Tibial artery (tissue), 4 donors: ENCODE results near the gene DNAH11.

Experiments used
- DNase-seq, 2 donors: peaks; one replicate each; pipeline ENCODE4 v3.0.0-alpha.2; 2019
- H3K27ac ChIP-seq, 2 donors: fragments of 200-600 bp; sonication (generic) in 1 of 2; 1 replicate in 1 of 2; 2 replicates in 1 of 2; pipeline ENCODE4 v1.5.1; 2018 to 2019; ENCODE audit warnings: mild to moderate bottlenecking in 1 of 2
- H3K27me3 ChIP-seq, 2 donors: fragments of 200-600 bp; sonication (generic) in 1 of 2; one replicate each; pipeline versions ENCODE4 v1.5.1 to v1.6.0; 2016 to 2019
- H3K36me3 ChIP-seq, 3 donors: fragments of 200-600 bp; sonication (generic) in 2 of 3; one replicate each; pipeline ENCODE4 v1.5.1; 2016 to 2019; ENCODE audit warnings: mild to moderate bottlenecking in 2 of 3
- H3K4me1 ChIP-seq, 4 donors: fragments of 200-600 bp; sonication (generic) in 2 of 4; 1 replicate in 3 of 4; 2 replicates in 1 of 4; pipeline ENCODE4 v1.5.1; 2016 to 2019
- H3K4me3 ChIP-seq, 2 donors: fragments of 200-600 bp; sonication (generic) in 1 of 2; 1 replicate in 1 of 2; 2 replicates in 1 of 2; pipeline ENCODE4 v1.5.1; 2018 to 2019; ENCODE audit warnings: mild to moderate bottlenecking in 2 of 2
- H3K9me3 ChIP-seq, 3 donors: fragments of 200-600 bp; sonication (generic) in 1 of 3; one replicate each; pipeline ENCODE4 v1.5.1; 2016 to 2019
- CTCF ChIP-seq, 2 experiments: fragments of 200-600 bp in 1 of 2; fragments of 450-650 bp in 1 of 2; IDR thresholded peaks; one replicate each; pipeline ENCODE4 v1.5.1; 2017 to 2019; ENCODE audit warnings: antibody characterized with exemption in 2 of 2, mild to moderate bottlenecking in 1 of 2, moderate library complexity in 1 of 2
- intact Hi-C: fragments of 100-400 bp; cut with DNase I; formaldehyde crosslinking; loops from one replicate; pipeline ENCODE4 v1.15.0; 2023; ENCODE audit warnings: low total_unique reads

The DNAH11 gene

GRCh38 chr7:21706131-21706530 lies 163.3 kb downstream of the DNAH11 start:
- H3K36me3 ChIP-seq = no peaks in the 10 kb centered on the region
- intact Hi-C loops = no loop called here
- no peaks in the 10 kb centered on the region for H3K4me1 ChIP-seq
- no peak overlapping the region for H3K27ac ChIP-seq
- no peak for TF ChIP-seq CTCF (IDR thresholded peaks at IDR 0.05)
- DNase-seq = no peak
- H3K27me3 ChIP-seq = no peaks in the 10 kb centered on the region
- H3K9me3 ChIP-seq = no peaks in the 10 kb centered on the region
- H3K4me3 ChIP-seq = no peak overlapping the region

GRCh38 chr7:21707566-21707965 lies 164.7 kb downstream of the DNAH11 start:
- Histone ChIP-seq H3K9me3 (no peaks in the 10 kb centered on the region), H3K4me1 (no peaks in the 10 kb centered on the region), H3K27ac (no peak overlapping the region), H3K36me3 (no peaks in the 10 kb centered on the region), H3K4me3 (no peak overlapping the region), H3K27me3 (no peaks in the 10 kb centered on the region)
- TF ChIP-seq CTCF (IDR thresholded peaks at IDR 0.05) = no peak
- intact Hi-C loops = no loop called here
- no peak for DNase-seq

GRCh38 chr7:21708096-21708495 lies 165.3 kb downstream of the DNAH11 start:
- TF ChIP-seq CTCF (IDR thresholded peaks at IDR 0.05) = no peak

GRCh38 chr7:21717323-21717722 lies 174.5 kb downstream of the DNAH11 start:
- H3K4me1 ChIP-seq = no peaks in the 10 kb centered on the region
- no peaks in the 10 kb centered on the region for H3K27me3 ChIP-seq
- H3K9me3 ChIP-seq = no peaks in the 10 kb centered on the region
- no peaks in the 10 kb centered on the region for H3K36me3 ChIP-seq
- H3K27ac ChIP-seq = no peak overlapping the region
- intact Hi-C loops = no loop called here
- no peak for DNase-seq
- no peak overlapping the region for H3K4me3 ChIP-seq
- no peak for TF ChIP-seq CTCF (IDR thresholded peaks at IDR 0.05)

More at GRCh38 chr7:21708096-21708495, 165.3 kb downstream of the DNAH11 start:
- Histone ChIP-seq H3K27ac (no peak overlapping the region), H3K9me3 (no peaks in the 10 kb centered on the region), H3K4me1 (no peaks in the 10 kb centered on the region), H3K36me3 (no peaks in the 10 kb centered on the region), H3K4me3 (no peak overlapping the region), H3K27me3 (no peaks in the 10 kb centered on the region)
- DNase-seq = no peak
- intact Hi-C loops = no loop called here

GRCh38 chr7:21718391-21718790 lies 175.6 kb downstream of the DNAH11 start:
- intact Hi-C loops = no loop called here
- Histone ChIP-seq H3K4me3 (no peak overlapping the region), H3K4me1 (no peaks in the 10 kb centered on the region), H3K9me3 (no peaks in the 10 kb centered on the region), H3K27ac (no peak overlapping the region), H3K36me3 (no peaks in the 10 kb centered on the region), H3K27me3 (no peaks in the 10 kb centered on the region)
- no peak for TF ChIP-seq CTCF (IDR thresholded peaks at IDR 0.05)
- no peak for DNase-seq

- no peaks in the 10 kb centered on the region for H3K4me1 ChIP-seq
- TF ChIP-seq CTCF (IDR thresholded peaks at IDR 0.05) = no peak
- no peak overlapping the region for H3K4me3 ChIP-seq
- intact Hi-C loops = no loop called here
- no peaks in the 10 kb centered on the region for H3K36me3 ChIP-seq
- no peaks in the 10 kb centered on the region for H3K27me3 ChIP-seq
- H3K9me3 ChIP-seq = no peaks in the 10 kb centered on the region
- no peak for DNase-seq
- H3K27ac ChIP-seq = no peak overlapping the region
Observed at GRCh38 chr7:21719846-21720245, 177.0 kb downstream of the DNAH11 start.
